Right hindlimb (tissue), 1 donor: ENCODE data around the gene PRDM8.
"Not testable (repeated sequence)": the region's sequence is repeated elsewhere in the genome, so short reads cannot be mapped to it uniquely, and the experiment has no call there.

Source experiments
- DNase-seq: peaks from one replicate; pipeline ENCODE4 v3.0.0-alpha.2; 2018

Gene PRDM8

GRCh38 chr4:80196922-80197573, at the start of gene PRDM8:
PRDM8 (plus strand) TSS chr4:80197503; CDS start chr4:80200081, 2,578 bp downstream.
- DNase-seq: no peak

GRCh38 chr4:80150387-80151180, 46.7 kb upstream of the PRDM8 start:
- no peak for DNase-seq

GRCh38 chr4:80151981-80152380, 45.3 kb upstream of the PRDM8 start:
- DNase-seq: no peak

- DNase-seq: no peak
Observed at GRCh38 chr4:80153874-80154544, 43.3 kb upstream of the PRDM8 start.

GRCh38 chr4:80154545-80154933, 42.8 kb upstream of the PRDM8 start:
- DNase-seq: no peak

GRCh38 chr4:80155316-80155982, 41.9 kb upstream of the PRDM8 start:
- no peak for DNase-seq

GRCh38 chr4:80156410-80156809, 40.9 kb upstream of the PRDM8 start:
- no peak for DNase-seq

GRCh38 chr4:80161413-80162058, 35.8 kb upstream of the PRDM8 start:
- no peak for DNase-seq

- DNase-seq: no peak
Observed at GRCh38 chr4:80162418-80162817, 34.9 kb upstream of the PRDM8 start.

GRCh38 chr4:80165855-80166254, 31.4 kb upstream of the PRDM8 start:
- DNase-seq: no peak

- no peak for DNase-seq
Observed at GRCh38 chr4:80171251-80171650, 26.1 kb upstream of the PRDM8 start.

- DNase-seq: no peak
Observed at GRCh38 chr4:80171656-80172055, 25.6 kb upstream of the PRDM8 start.

GRCh38 chr4:80172203-80172602, 25.1 kb upstream of the PRDM8 start:
- DNase-seq: no peak

- DNase-seq: peak; percentile 30
Observed at GRCh38 chr4:80173401-80173800, 23.9 kb upstream of the PRDM8 start.

GRCh38 chr4:80173841-80174240, 23.5 kb upstream of the PRDM8 start:
- no peak for DNase-seq

- not testable (repeated sequence) for DNase-seq
Observed at GRCh38 chr4:80177793-80178192, 19.5 kb upstream of the PRDM8 start.

- no peak for DNase-seq
Observed at GRCh38 chr4:80178964-80179363, 18.3 kb upstream of the PRDM8 start.

GRCh38 chr4:80179637-80180161, 17.6 kb upstream of the PRDM8 start:
- DNase-seq: no peak

GRCh38 chr4:80180743-80181142, 16.6 kb upstream of the PRDM8 start:
- DNase-seq: no peak

GRCh38 chr4:80182237-80182866, 15.0 kb upstream of the PRDM8 start:
- DNase-seq: no peak

GRCh38 chr4:80183250-80184052, 13.9 kb upstream of the PRDM8 start:
- peak; percentile 80 for DNase-seq
